Hepatocyte (in vitro differentiated cells): ENCODE data around the gene CPEB2.

ENCODE experiments used
- CTCF ChIP-seq: fragments of 200-600 bp; sonication (generic); IDR thresholded peaks from 2 replicates; pipeline ENCODE4 v1.5.1; 2016; ENCODE audit warnings: antibody characterized with exemption, mild to moderate bottlenecking; ENCODE audit not compliant: poor library complexity
- EZH2 ChIP-seq: fragments of 200-600 bp; sonication (generic); IDR thresholded peaks from 2 replicates; pipeline ENCODE4 v1.6.1; 2016; ENCODE audit warnings: antibody characterized with exemption, mild to moderate bottlenecking, borderline replicate concordance

GRCh38 chr4:15035159-15035558, 32.9 kb downstream of the CPEB2 start:
- no peak for TF ChIP-seq CTCF
- TF ChIP-seq EZH2, result no peak
